SJCRH30 (cell line): ENCODE measurements around the gene BCL2L2. TPM values are rescaled to one million over a fixed set of nuclear protein-coding genes. Genes with fewer than 3 reads are reported as not detected.

ENCODE experiments used
- DNase-seq, 2 experiments: peaks; one replicate each; pipeline ENCODE4 v3.0.0-alpha.2; 2015 to 2020
- H3K27ac ChIP-seq: fragments of 250-450 bp; sonication (Bioruptor Pico); 2 replicates; pipeline ENCODE4 v1.5.1; 2020; ENCODE audit warnings: mild to moderate bottlenecking, moderate library complexity
- H3K27me3 ChIP-seq: fragments of 250-450 bp; sonication (Bioruptor Pico); 2 replicates; pipeline ENCODE4 v1.5.1; 2020; ENCODE audit warnings: mild to moderate bottlenecking, moderate library complexity
- H3K36me3 ChIP-seq: fragments of 250-450 bp; sonication (Bioruptor Pico); 2 replicates; pipeline ENCODE4 v1.5.1; 2020; ENCODE audit warnings: mild to moderate bottlenecking, moderate library complexity
- H3K4me1 ChIP-seq: fragments of 250-450 bp; sonication (Bioruptor Pico); 2 replicates; pipeline ENCODE4 v1.5.1; 2020; ENCODE audit warnings: mild to moderate bottlenecking, moderate library complexity
- H3K4me3 ChIP-seq: fragments of 250-450 bp; sonication (Bioruptor Pico); 2 replicates; pipeline ENCODE4 v1.5.1; 2020; ENCODE audit warnings: mild to moderate bottlenecking, moderate library complexity
- H3K9me3 ChIP-seq: fragments of 250-450 bp; sonication (Bioruptor Pico); replicated peaks from 2 replicates; pipeline ENCODE4 v1.5.1; 2020; ENCODE audit warnings: mild to moderate bottlenecking, moderate library complexity
- total RNA-seq: library from RNA; depleted of rRNA; stranded (reverse); fragments of >200 nt; shearing (Covaris generic); gene quantifications from 2 replicates; pipeline ENCODE4 v1.2.3, GENCODE V29; 2014

Gene BCL2L2
- total RNA-seq, 1 experiment from 2014 or later: 22.3 TPM

- Histone ChIP-seq H3K27ac (no peak overlapping the region), H3K27me3 (no peaks in the 10 kb centered on the region; the same call in 1 of the 2 replicates), H3K9me3 (no peaks in the 10 kb centered on the region), H3K4me1 (peaks cover under 1% of the 10 kb centered on the region; the same call in 1 of the 2 replicates), H3K36me3 (no peaks in the 10 kb centered on the region), H3K4me3 (no peak overlapping the region)
- peak; percentile 43 to 79 for DNase-seq
Observed at GRCh38 chr14:23294734-23295561, 11.7 kb upstream of the BCL2L2 start.

- no peak overlapping the region for H3K4me3 ChIP-seq
- peaks cover 5% of the 10 kb centered on the region; the same call in 1 of the 2 replicates for H3K4me1 ChIP-seq
- no peaks in the 10 kb centered on the region for H3K36me3 ChIP-seq
- no peak overlapping the region for H3K27ac ChIP-seq
- DNase-seq: no peak
- no peaks in the 10 kb centered on the region; the same call in 1 of the 2 replicates for H3K27me3 ChIP-seq
- H3K9me3 ChIP-seq: no peaks in the 10 kb centered on the region
Observed at GRCh38 chr14:23296012-23296777, 10.4 kb upstream of the BCL2L2 start.

GRCh38 chr14:23297096-23297495 lies 9.5 kb upstream of the BCL2L2 start:
- Histone ChIP-seq H3K36me3 (no peaks in the 10 kb centered on the region), H3K27ac (no peak overlapping the region), H3K4me1 (peaks cover 5% of the 10 kb centered on the region; the same call in 1 of the 2 replicates), H3K4me3 (no peak overlapping the region), H3K9me3 (no peaks in the 10 kb centered on the region), H3K27me3 (no peaks in the 10 kb centered on the region; the same call in 1 of the 2 replicates)
- no peak for DNase-seq

- Histone ChIP-seq H3K4me1 (peaks cover 5% of the 10 kb centered on the region; the same call in 1 of the 2 replicates), H3K9me3 (no peaks in the 10 kb centered on the region), H3K4me3 (no peak overlapping the region), H3K27me3 (no peaks in the 10 kb centered on the region; the same call in 1 of the 2 replicates), H3K36me3 (no peaks in the 10 kb centered on the region), H3K27ac (no peak overlapping the region)
- DNase-seq: no peak
Observed at GRCh38 chr14:23297611-23298277, 8.9 kb upstream of the BCL2L2 start.

GRCh38 chr14:23299211-23299957 lies 7.2 kb upstream of the BCL2L2 start:
- Histone ChIP-seq H3K27ac (no peak overlapping the region), H3K4me1 (peaks cover 5% of the 10 kb centered on the region; the same call in 1 of the 2 replicates), H3K27me3 (no peaks in the 10 kb centered on the region), H3K4me3 (no peak overlapping the region), H3K9me3 (no peaks in the 10 kb centered on the region), H3K36me3 (no peaks in the 10 kb centered on the region)
- peak in 1 of 2 experiments; percentile 28 for DNase-seq

GRCh38 chr14:23299986-23300686 lies 6.5 kb upstream of the BCL2L2 start:
- no peaks in the 10 kb centered on the region for H3K9me3 ChIP-seq
- DNase-seq: no peak
- H3K36me3 ChIP-seq: no peaks in the 10 kb centered on the region
- H3K4me1 ChIP-seq: peaks cover 5% of the 10 kb centered on the region; the same call in 1 of the 2 replicates
- H3K27ac ChIP-seq: peak overlapping the region; percentile 79; the same call in 1 of the 2 replicates
- H3K27me3 ChIP-seq: no peaks in the 10 kb centered on the region
- H3K4me3 ChIP-seq: peak overlapping the region; percentile 82

- H3K27me3 ChIP-seq: no peaks in the 10 kb centered on the region
- H3K36me3 ChIP-seq: no peaks in the 10 kb centered on the region
- no peak for DNase-seq
- H3K9me3 ChIP-seq: no peaks in the 10 kb centered on the region
- peak overlapping the region; percentile 79; the same call in 1 of the 2 replicates for H3K27ac ChIP-seq
- H3K4me3 ChIP-seq: peak overlapping the region; percentile 82
- H3K4me1 ChIP-seq: peaks cover 5% of the 10 kb centered on the region; the same call in 1 of the 2 replicates
Observed at GRCh38 chr14:23300687-23301223, 5.9 kb upstream of the BCL2L2 start.

- H3K36me3 ChIP-seq: no peaks in the 10 kb centered on the region
- H3K4me1 ChIP-seq: peaks cover 5% of the 10 kb centered on the region; the same call in 1 of the 2 replicates
- H3K4me3 ChIP-seq: peak overlapping the region; percentile 82
- no peaks in the 10 kb centered on the region for H3K9me3 ChIP-seq
- H3K27ac ChIP-seq: peak overlapping the region; percentile 81
- DNase-seq: peak; percentile 98
- no peaks in the 10 kb centered on the region for H3K27me3 ChIP-seq
Observed at GRCh38 chr14:23301288-23301968, 5.2 kb upstream of the BCL2L2 start.

GRCh38 chr14:23301969-23302289 lies 4.7 kb upstream of the BCL2L2 start:
- no peak for DNase-seq
- Histone ChIP-seq H3K36me3 (no peaks in the 10 kb centered on the region), H3K4me3 (peak overlapping the region; percentile 82), H3K27me3 (no peaks in the 10 kb centered on the region), H3K27ac (peak overlapping the region; percentile 81), H3K4me1 (peaks cover 5% of the 10 kb centered on the region; the same call in 1 of the 2 replicates), H3K9me3 (no peaks in the 10 kb centered on the region)

GRCh38 chr14:23302290-23303225 lies 4.1 kb upstream of the BCL2L2 start, which contains the start of gene PPP1R3E:
Gene PPP1R3E (minus strand): TSS chr14:23302859. CDS start chr14:23302576, 283 bp downstream.
- no peaks in the 10 kb centered on the region for H3K36me3 ChIP-seq
- peak within 1 kb of the TSS; percentile 82 for H3K4me3 ChIP-seq
- H3K9me3 ChIP-seq: no peaks in the 10 kb centered on the region
- no peaks in the 10 kb centered on the region for H3K27me3 ChIP-seq
- DNase-seq: peak; percentile 86
- peak within 1 kb of the TSS; percentile 81 for H3K27ac ChIP-seq
- H3K4me1 ChIP-seq: peaks cover 5% of the 10 kb centered on the region; the same call in 1 of the 2 replicates

- Histone ChIP-seq H3K4me3 (peak overlapping the region; percentile 73), H3K36me3 (peaks cover 22% of the 10 kb centered on the region), H3K27ac (peak overlapping the region; percentile 62), H3K27me3 (no peaks in the 10 kb centered on the region), H3K9me3 (no peaks in the 10 kb centered on the region), H3K4me1 (no peaks in the 10 kb centered on the region; the same call in 1 of the 2 replicates)
- DNase-seq: no peak
Observed at GRCh38 chr14:23307146-23307530, 505 bp downstream of the BCL2L2 start.
